Head of caudate nucleus (tissue), 42 donors: ENCODE data around the gene CISD1.

Source experiments
- DNase-seq, 42 donors: peaks; one replicate each; pipeline versions ENCODE4 v3.0.0 to v3.0.0-alpha.2; 2020 to 2021; ENCODE audit warnings: mixed read lengths in 7 of 42
- intact Hi-C: fragments of 100-400 bp; cut with DNase I; formaldehyde crosslinking; loops from one replicate; pipeline ENCODE4 v1.15.0; 2022

Gene CISD1

GRCh38 chr10:58262766-58263165 lies 6.2 kb upstream of the CISD1 start:
- DNase-seq = no peak
- intact Hi-C loops = no loop called here

- intact Hi-C loops = loop anchor here (5.0 kb wide), 1 partner anchor 68 kb away; no protein-coding TSS in a partner anchor
- no peak for DNase-seq
These were observed 4.2 kb upstream of the CISD1 start for GRCh38 chr10:58264780-58265179.

GRCh38 chr10:58265249-58265648 lies 3.7 kb upstream of the CISD1 start:
- intact Hi-C loops = loop anchor here (5.0 kb wide), 1 partner anchor 67 kb away; no protein-coding TSS in a partner anchor
- DNase-seq = no peak

- intact Hi-C loops = loop anchor here (5.0 kb wide), 1 partner anchor 66 kb away; no protein-coding TSS in a partner anchor
- DNase-seq = peak in 3 of 42 donors; percentile 4 to 29 (median 11)
These were observed 2.7 kb upstream of the CISD1 start for GRCh38 chr10:58266003-58266825.

GRCh38 chr10:58266826-58267712 lies 1.9 kb upstream of the CISD1 start:
- DNase-seq = peak in 39 of 42 donors; percentile 10 to 68 (median 42)
- intact Hi-C loops = loop anchor here (5.0 kb wide), 1 partner anchor 65 kb away; no protein-coding TSS in a partner anchor

- intact Hi-C loops = loop anchor here (5.0 kb wide), 1 partner anchor 64 kb away; no protein-coding TSS in a partner anchor
- peak; percentile 80 to 98 (median 94) for DNase-seq
These were observed 1.1 kb upstream of the CISD1 start, which contains the start of gene IPMK for GRCh38 chr10:58267713-58268453. Gene IPMK, minus strand, starts transcription at chr10:58267894. Its CDS starts 283 bp downstream, at chr10:58267611.

- intact Hi-C loops = loop anchor here (5.0 kb wide), 1 partner anchor 64 kb away; no protein-coding TSS in a partner anchor
- DNase-seq = no peak
These were observed 462 bp upstream of the CISD1 start for GRCh38 chr10:58268454-58268945.

GRCh38 chr10:58269782-58270290 lies 874 bp downstream of the CISD1 start:
- DNase-seq = peak in 6 of 42 donors; percentile 10 to 47 (median 25)
- intact Hi-C loops = loop anchor here (5.0 kb wide), 1 partner anchor 62 kb away; no protein-coding TSS in a partner anchor

- DNase-seq = no peak
- intact Hi-C loops = no loop called here
These were observed 6.3 kb downstream of the CISD1 start for GRCh38 chr10:58275261-58275660.

- no peak for DNase-seq
- intact Hi-C loops = no loop called here
These were observed 6.9 kb downstream of the CISD1 start for GRCh38 chr10:58275908-58276307.

- no peak for DNase-seq
- intact Hi-C loops = no loop called here
These were observed 9.5 kb downstream of the CISD1 start for GRCh38 chr10:58278274-58278961.

GRCh38 chr10:58278962-58279307 lies 10.0 kb downstream of the CISD1 start:
- DNase-seq = no peak
- intact Hi-C loops = no loop called here

GRCh38 chr10:58280477-58280876 lies 11.5 kb downstream of the CISD1 start:
- no peak for DNase-seq
- intact Hi-C loops = no loop called here

GRCh38 chr10:58281092-58281752 lies 12.3 kb downstream of the CISD1 start:
- intact Hi-C loops = no loop called here
- no peak for DNase-seq

GRCh38 chr10:58282615-58283014 lies 13.7 kb downstream of the CISD1 start:
- intact Hi-C loops = no loop called here
- DNase-seq = no peak

- intact Hi-C loops = loop anchor here (5.0 kb wide), 1 partner anchor 114 kb away; no protein-coding TSS in a partner anchor
These were observed 22.7 kb downstream of the CISD1 start for GRCh38 chr10:58291538-58292174.

GRCh38 chr10:58293989-58294388 lies 25.0 kb downstream of the CISD1 start:
- no peak for DNase-seq
- intact Hi-C loops = loop anchor here (5.0 kb wide), 1 partner anchor 117 kb away; no protein-coding TSS in a partner anchor

More at GRCh38 chr10:58291538-58292174, 22.7 kb downstream of the CISD1 start:
- peak in 28 of 42 donors; percentile 9 to 68 (median 31) for DNase-seq
